ENCODE measurements around the gene BCAS3.

Gene BCAS3

GRCh38 chr17:61338000-61338798, 660.5 kb downstream of the BCAS3 start:
- TF ChIP-seq ZBTB7A (IDR thresholded peaks at IDR 0.05; ENCODE audit: low read depth), result no peak
- no peak for TF ChIP-seq TAF1 (IDR thresholded peaks at IDR 0.05; ENCODE audit: low read depth)
- no peak for TF ChIP-seq EGR1 (IDR thresholded peaks at IDR 0.05)
- TF ChIP-seq TCF12 (IDR thresholded peaks at IDR 0.05; ENCODE audit: low read depth), result no peak
- TF ChIP-seq MAX (IDR thresholded peaks at IDR 0.05), result no peak
- no peak for TF ChIP-seq NFIC (IDR thresholded peaks at IDR 0.05)
- TF ChIP-seq FOXM1 (IDR thresholded peaks at IDR 0.05; ENCODE audit: borderline replicate concordance, low read depth), result no peak
- TF ChIP-seq EP300 (IDR thresholded peaks at IDR 0.05; ENCODE audit: borderline replicate concordance), result no peak
- TF ChIP-seq YY1 (IDR thresholded peaks at IDR 0.05; ENCODE audit: low read depth), result no peak
- no peak for TF ChIP-seq CEBPB (IDR thresholded peaks at IDR 0.05)

DNA sequence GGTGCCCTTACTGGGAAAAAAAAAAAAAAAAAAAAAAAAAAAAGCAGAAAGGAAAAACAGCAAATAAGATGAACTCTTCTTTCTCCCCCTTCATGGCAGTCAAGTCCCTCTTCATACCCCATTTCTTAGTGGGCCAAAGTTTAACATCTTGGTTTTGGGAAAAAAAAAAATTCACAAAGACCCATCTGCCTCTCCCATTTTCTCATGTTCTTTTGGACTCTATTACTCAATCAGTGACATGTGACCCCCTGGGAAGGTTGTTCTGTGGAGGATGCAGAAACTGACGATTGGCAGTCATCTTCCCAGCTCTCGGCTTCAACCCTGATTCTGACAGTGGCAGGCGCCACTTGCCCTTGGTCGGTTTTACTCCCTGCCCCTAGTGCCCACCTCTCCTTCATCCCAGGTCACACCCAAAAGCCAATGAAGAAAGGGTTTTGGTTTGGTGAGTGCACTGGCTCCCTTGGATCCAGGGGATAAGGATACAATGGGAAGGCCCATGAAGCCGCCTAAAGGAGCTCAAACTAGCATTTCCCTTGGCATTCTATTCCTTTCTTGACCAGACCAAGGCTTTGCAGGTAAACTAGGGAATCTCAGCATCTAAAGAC, 661.3 kb downstream of the BCAS3 start:
- no peak for TF ChIP-seq MAX (IDR thresholded peaks at IDR 0.05)
- TF ChIP-seq CEBPB (IDR thresholded peaks at IDR 0.05), result no peak
- TF ChIP-seq, protein P1, sequence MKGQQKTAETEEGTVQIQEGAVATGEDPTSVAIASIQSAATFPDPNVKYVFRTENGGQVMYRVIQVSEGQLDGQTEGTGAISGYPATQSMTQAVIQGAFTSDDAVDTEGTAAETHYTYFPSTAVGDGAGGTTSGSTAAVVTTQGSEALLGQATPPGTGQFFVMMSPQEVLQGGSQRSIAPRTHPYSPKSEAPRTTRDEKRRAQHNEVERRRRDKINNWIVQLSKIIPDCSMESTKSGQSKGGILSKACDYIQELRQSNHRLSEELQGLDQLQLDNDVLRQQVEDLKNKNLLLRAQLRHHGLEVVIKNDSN (IDR thresholded peaks at IDR 0.05), result no peak
- no peak for TF ChIP-seq FOXM1 (IDR thresholded peaks at IDR 0.05; ENCODE audit: borderline replicate concordance, low read depth)
- no peak for TF ChIP-seq YY1 (IDR thresholded peaks at IDR 0.05; ENCODE audit: low read depth)

- TF ChIP-seq ZBTB7A (IDR thresholded peaks at IDR 0.05; ENCODE audit: low read depth) (no peak), TCF12 (IDR thresholded peaks at IDR 0.05; ENCODE audit: low read depth) (no peak), CREB1 (IDR thresholded peaks at IDR 0.05; ENCODE audit: low read depth) (no peak), CEBPB (IDR thresholded peaks at IDR 0.05) (no peak), YY1 (IDR thresholded peaks at IDR 0.05; ENCODE audit: low read depth) (no peak), RAD21 (IDR thresholded peaks at IDR 0.05; ENCODE audit: low read depth) (no peak), TAF1 (IDR thresholded peaks at IDR 0.05; ENCODE audit: low read depth) (no peak), TEAD4 (IDR thresholded peaks at IDR 0.05) (no peak), EGR1 (IDR thresholded peaks at IDR 0.05) (no peak), NFIC (IDR thresholded peaks at IDR 0.05) (no peak), EP300 (IDR thresholded peaks at IDR 0.05; ENCODE audit: borderline replicate concordance) (no peak), FOXM1 (IDR thresholded peaks at IDR 0.05; ENCODE audit: borderline replicate concordance, low read depth) (no peak)
- TF ChIP-seq, protein P1 (IDR thresholded peaks at IDR 0.05), result no peak
- TF ChIP-seq, protein P2, sequence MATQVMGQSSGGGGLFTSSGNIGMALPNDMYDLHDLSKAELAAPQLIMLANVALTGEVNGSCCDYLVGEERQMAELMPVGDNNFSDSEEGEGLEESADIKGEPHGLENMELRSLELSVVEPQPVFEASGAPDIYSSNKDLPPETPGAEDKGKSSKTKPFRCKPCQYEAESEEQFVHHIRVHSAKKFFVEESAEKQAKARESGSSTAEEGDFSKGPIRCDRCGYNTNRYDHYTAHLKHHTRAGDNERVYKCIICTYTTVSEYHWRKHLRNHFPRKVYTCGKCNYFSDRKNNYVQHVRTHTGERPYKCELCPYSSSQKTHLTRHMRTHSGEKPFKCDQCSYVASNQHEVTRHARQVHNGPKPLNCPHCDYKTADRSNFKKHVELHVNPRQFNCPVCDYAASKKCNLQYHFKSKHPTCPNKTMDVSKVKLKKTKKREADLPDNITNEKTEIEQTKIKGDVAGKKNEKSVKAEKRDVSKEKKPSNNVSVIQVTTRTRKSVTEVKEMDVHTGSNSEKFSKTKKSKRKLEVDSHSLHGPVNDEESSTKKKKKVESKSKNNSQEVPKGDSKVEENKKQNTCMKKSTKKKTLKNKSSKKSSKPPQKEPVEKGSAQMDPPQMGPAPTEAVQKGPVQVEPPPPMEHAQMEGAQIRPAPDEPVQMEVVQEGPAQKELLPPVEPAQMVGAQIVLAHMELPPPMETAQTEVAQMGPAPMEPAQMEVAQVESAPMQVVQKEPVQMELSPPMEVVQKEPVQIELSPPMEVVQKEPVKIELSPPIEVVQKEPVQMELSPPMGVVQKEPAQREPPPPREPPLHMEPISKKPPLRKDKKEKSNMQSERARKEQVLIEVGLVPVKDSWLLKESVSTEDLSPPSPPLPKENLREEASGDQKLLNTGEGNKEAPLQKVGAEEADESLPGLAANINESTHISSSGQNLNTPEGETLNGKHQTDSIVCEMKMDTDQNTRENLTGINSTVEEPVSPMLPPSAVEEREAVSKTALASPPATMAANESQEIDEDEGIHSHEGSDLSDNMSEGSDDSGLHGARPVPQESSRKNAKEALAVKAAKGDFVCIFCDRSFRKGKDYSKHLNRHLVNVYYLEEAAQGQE (IDR thresholded peaks at IDR 0.05; ENCODE audit: low read depth), result no peak
Observed at GRCh38 chr17:61340431-61341209, 663.0 kb downstream of the BCAS3 start.

DNA sequence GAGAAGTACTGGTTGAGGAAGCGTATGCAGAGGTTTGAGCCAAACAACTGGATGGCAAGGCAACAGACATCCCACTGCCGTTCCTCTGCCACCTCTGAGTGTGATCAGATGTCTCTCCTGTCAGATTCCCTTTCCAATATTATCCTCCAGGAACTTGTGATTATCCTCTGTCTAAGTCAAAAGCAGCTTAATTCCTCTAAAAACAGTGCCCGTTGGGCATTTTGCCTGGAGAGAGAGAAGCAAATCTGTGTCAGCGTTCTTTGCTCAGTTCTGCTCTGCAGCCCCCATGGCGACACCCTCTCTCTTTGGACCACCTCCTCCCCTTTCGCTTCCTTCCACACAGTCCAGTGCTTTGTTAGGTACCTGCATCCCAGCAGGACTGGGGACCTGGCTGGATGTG, 665.9 kb downstream of the BCAS3 start:
- TF ChIP-seq CREB1 (IDR thresholded peaks at IDR 0.05; ENCODE audit: low read depth), result no peak
- TF ChIP-seq, protein P2 (IDR thresholded peaks at IDR 0.05; ENCODE audit: low read depth), result no peak
- TF ChIP-seq CEBPB (IDR thresholded peaks at IDR 0.05), result no peak
- TF ChIP-seq FOXM1 (IDR thresholded peaks at IDR 0.05; ENCODE audit: borderline replicate concordance, low read depth), result no peak
- no peak for TF ChIP-seq MAX (IDR thresholded peaks at IDR 0.05)

DNA sequence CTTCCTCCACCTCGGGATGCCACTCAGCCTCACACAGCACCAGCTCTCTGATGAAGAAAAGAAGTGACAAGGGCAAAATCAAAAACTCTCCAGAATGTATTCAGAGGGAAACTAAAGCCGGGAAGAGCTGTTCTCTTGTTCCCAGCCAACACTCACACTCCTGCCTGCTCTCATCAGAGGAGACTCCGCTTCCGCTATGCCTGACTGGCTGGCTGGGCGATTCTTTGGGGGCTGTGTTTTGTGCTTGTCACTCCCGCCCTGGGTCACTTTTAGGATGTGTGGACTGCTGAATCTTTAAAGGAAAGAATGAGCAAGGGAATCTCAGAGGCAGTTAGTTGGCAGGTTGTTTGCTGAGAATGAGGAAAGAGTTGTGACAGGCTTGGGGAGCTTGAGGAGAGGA, 667.4 kb downstream of the BCAS3 start:
- TF ChIP-seq CREB1 (IDR thresholded peaks at IDR 0.05; ENCODE audit: low read depth), result no peak
- no peak for TF ChIP-seq EP300 (IDR thresholded peaks at IDR 0.05; ENCODE audit: borderline replicate concordance)
- TF ChIP-seq TCF12 (IDR thresholded peaks at IDR 0.05; ENCODE audit: low read depth), result no peak
- no peak for TF ChIP-seq TEAD4 (IDR thresholded peaks at IDR 0.05)
- no peak for TF ChIP-seq FOXM1 (IDR thresholded peaks at IDR 0.05; ENCODE audit: borderline replicate concordance, low read depth)
- no peak for TF ChIP-seq YY1 (IDR thresholded peaks at IDR 0.05; ENCODE audit: low read depth)
- TF ChIP-seq MAX (IDR thresholded peaks at IDR 0.05), result no peak
- TF ChIP-seq, protein P2 (IDR thresholded peaks at IDR 0.05; ENCODE audit: low read depth), result no peak

Measured in Ishikawa (cell line).